Fibroblast of peridontal ligament (primary cell): ENCODE results near the gene SEC24B.
"Not testable (repeated sequence)": the region's sequence is repeated elsewhere in the genome, so short reads cannot be mapped to it uniquely, and the experiment has no call there.

ENCODE experiments used
- DNase-seq: peaks from one replicate; pipeline ENCODE4 v3.0.0-alpha.2; 2010; ENCODE audit errors: extremely low read depth

SEC24B gene

GRCh38 chr4:109432696-109433095 is 919 bp upstream of the SEC24B start:
- peak; percentile 84 for DNase-seq

- peak; percentile 34 for DNase-seq
These were observed 674 bp downstream of the SEC24B start for GRCh38 chr4:109434007-109434971.

GRCh38 chr4:109435635-109436034 is 2.0 kb downstream of the SEC24B start:
- no peak for DNase-seq

GRCh38 chr4:109436504-109436903 is 2.9 kb downstream of the SEC24B start:
- DNase-seq = no peak

- DNase-seq = peak; percentile 38
These were observed 7.3 kb downstream of the SEC24B start for GRCh38 chr4:109440948-109441347.

- no peak for DNase-seq
These were observed 8.3 kb downstream of the SEC24B start for GRCh38 chr4:109441862-109442458.

GRCh38 chr4:109444182-109444844 is 10.7 kb downstream of the SEC24B start:
- DNase-seq = no peak

- no peak for DNase-seq
These were observed 13.7 kb downstream of the SEC24B start for GRCh38 chr4:109447278-109447677.

- no peak for DNase-seq
These were observed 18.1 kb downstream of the SEC24B start for GRCh38 chr4:109451544-109452273.

GRCh38 chr4:109453110-109453509 is 19.5 kb downstream of the SEC24B start:
- not testable (repeated sequence) for DNase-seq

- peak; percentile 17 for DNase-seq
These were observed 28.7 kb downstream of the SEC24B start for GRCh38 chr4:109462297-109462696.

- peak; percentile 28 for DNase-seq
These were observed 29.2 kb downstream of the SEC24B start for GRCh38 chr4:109462802-109463201.

- peak; percentile 27 for DNase-seq
These were observed 31.5 kb downstream of the SEC24B start for GRCh38 chr4:109465069-109465468.

GRCh38 chr4:109469915-109470314 is 36.3 kb downstream of the SEC24B start:
- DNase-seq = no peak

- DNase-seq = peak; percentile 75
These were observed 38.7 kb downstream of the SEC24B start for GRCh38 chr4:109472343-109472761.

- DNase-seq = no peak
These were observed 40.2 kb downstream of the SEC24B start for GRCh38 chr4:109473824-109474223.

GRCh38 chr4:109486007-109486406 is 52.4 kb downstream of the SEC24B start:
- DNase-seq = no peak

GRCh38 chr4:109494563-109494962 is 60.9 kb downstream of the SEC24B start:
- no peak for DNase-seq

- no peak for DNase-seq
These were observed 61.9 kb downstream of the SEC24B start for GRCh38 chr4:109495514-109495913.

- DNase-seq = no peak
These were observed 63.3 kb downstream of the SEC24B start for GRCh38 chr4:109496875-109497274.

- DNase-seq = no peak
These were observed 63.9 kb downstream of the SEC24B start for GRCh38 chr4:109497511-109497910.

GRCh38 chr4:109499513-109499912 is 65.9 kb downstream of the SEC24B start:
- DNase-seq = no peak
